CD4-positive, alpha-beta T cell (primary cell): ENCODE results near the gene CEP295NL. TPM values are rescaled to one million over a fixed set of nuclear protein-coding genes. Genes with fewer than 3 reads are reported as not detected.

Source experiments
- ATAC-seq: fragments of 200-7000 bp; cut with Tn5 transposase; one replicate; pipeline ENCODE4 v1.10.0; 2022; ENCODE audit warnings: mild to moderate bottlenecking; ENCODE audit not compliant: poor library complexity
- CTCF ChIA-PET: fragments of 350-600 bp; sonication (Branson Sonifier 250); formaldehyde crosslinking; loops from one replicate; lab custom pipeline; 2021; ENCODE audit warnings: antibody characterized with exemption, inconsistent platforms; lab: Charles Lee
- POLR2A ChIA-PET: fragments of 350-600 bp; sonication (Branson Sonifier 250); formaldehyde crosslinking; loops from one replicate; lab custom pipeline; 2021; ENCODE audit warnings: antibody characterized with exemption, inconsistent platforms; lab: Charles Lee
- DNase-seq, 14 experiments: peaks; one replicate each; pipeline ENCODE4 v3.0.0-alpha.2; 2013 to 2020; ENCODE audit warnings: mixed read lengths in 2 of 14
- H3K27ac ChIP-seq, 2 donors: one replicate each; pipeline versions ENCODE4 v1.5.1 to v1.7.0; 2013; ENCODE audit warnings: low read length in 2 of 2, low read depth in 1 of 2, mild to moderate bottlenecking in 1 of 2
- H3K27me3 ChIP-seq, 2 experiments: 1 replicate in 1 of 2; 2 replicates in 1 of 2; pipeline versions ENCODE4 v1.6.1 to v1.7.0; 2013; ENCODE audit warnings: low read length in 2 of 2, control low read depth in 1 of 2, mild to moderate bottlenecking in 1 of 2, moderate library complexity in 1 of 2; ENCODE audit not compliant: insufficient read depth in 2 of 2, control insufficient read depth in 1 of 2
- H3K36me3 ChIP-seq: one replicate; pipeline ENCODE4 v1.6.1; 2013; ENCODE audit warnings: low read length, control low read depth; ENCODE audit not compliant: insufficient read depth
- H3K4me1 ChIP-seq: one replicate; pipeline ENCODE4 v1.6.1; 2013; ENCODE audit warnings: low read length, control low read depth; ENCODE audit not compliant: insufficient read depth
- H3K4me3 ChIP-seq: one replicate; pipeline ENCODE4 v1.5.1; 2013; ENCODE audit warnings: mild to moderate bottlenecking, low read length, moderate library complexity
- H3K9me3 ChIP-seq, 2 experiments: 1 replicate in 1 of 2; 2 replicates in 1 of 2; pipeline versions ENCODE4 v1.6.1 to v1.7.0; 2013; ENCODE audit warnings: low read length in 2 of 2, mild to moderate bottlenecking in 2 of 2, control low read depth in 1 of 2, moderate library complexity in 1 of 2; ENCODE audit not compliant: control insufficient read depth in 1 of 2, insufficient read depth in 1 of 2
- H3K27ac Mint-ChIP-seq: one replicate; pipeline ENCODE4 v1.8.0; 2020; ENCODE audit warnings: mixed read lengths
- H3K27me3 Mint-ChIP-seq: one replicate; pipeline ENCODE4 v1.8.0; 2021; ENCODE audit warnings: mixed read lengths
- H3K36me3 Mint-ChIP-seq: one replicate; pipeline ENCODE4 v1.8.0; 2021; ENCODE audit warnings: low read depth, mixed read lengths
- H3K4me1 Mint-ChIP-seq: one replicate; pipeline ENCODE4 v1.8.0; 2021; ENCODE audit warnings: low read depth, mixed read lengths
- H3K4me3 Mint-ChIP-seq: one replicate; pipeline ENCODE4 v1.8.0; 2020; ENCODE audit warnings: mild to moderate bottlenecking, mixed read lengths
- H3K9me3 Mint-ChIP-seq: one replicate; pipeline ENCODE4 v1.8.0; 2020; ENCODE audit warnings: mixed read lengths
- intact Hi-C, 2 experiments: fragments of 100-400 bp; cut with DNase I in 1 of 2; cut with micrococcal nuclease in 1 of 2; formaldehyde crosslinking; loops; one replicate each; pipeline versions ENCODE4 v1.15.1 to v1.9.0; 2023 to 2025; cut with DNase I, micrococcal nuclease
- total RNA-seq, 174 experiments: library from RNA in 2 of 174; stranded (reverse) in 2 of 174; gene quantifications; one replicate each; pipeline ENCODE4 v1.2.3 and lab custom pipeline; 2021 to 2026
- TF ChIP-seq, protein P1 (sequence below): fragments of 200-600 bp; IDR thresholded peaks from one replicate; pipeline ENCODE4 v1.8.0; 2022; ENCODE audit warnings: antibody characterized with exemption, mild to moderate bottlenecking

Gene CEP295NL
- total RNA-seq, 2 experiments from 2014 or later, result 2.6 to 2.7 TPM

DNA sequence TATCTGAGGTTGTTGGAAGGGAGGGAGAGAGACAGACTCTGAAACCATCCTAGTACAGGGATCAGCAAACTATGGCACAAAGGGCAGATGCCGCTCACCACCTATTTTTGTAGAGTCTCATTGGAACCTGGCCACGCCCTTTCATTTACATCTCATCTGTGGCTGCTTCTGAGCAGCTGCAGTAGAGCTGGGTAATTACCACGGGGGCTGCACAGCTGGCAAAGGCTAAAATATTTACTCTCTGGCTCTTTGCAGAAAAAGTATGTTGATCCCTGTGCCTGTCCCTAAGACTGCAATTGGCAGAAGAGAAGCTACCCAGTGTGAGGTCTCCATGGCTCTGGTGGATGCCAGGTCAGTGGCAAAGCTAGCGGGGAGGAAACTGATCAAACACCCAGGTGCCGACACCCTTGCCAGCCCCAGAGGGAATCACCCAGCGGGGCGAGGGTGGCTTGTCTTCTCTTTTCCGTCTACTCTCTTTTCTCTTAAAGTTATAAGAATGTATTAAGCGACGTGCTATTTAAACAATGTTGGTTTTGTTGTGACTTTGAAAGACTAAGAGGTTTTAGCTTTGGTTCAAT lies 14.0 kb downstream of the CEP295NL start:
- Histone ChIP-seq H3K27me3 (no peaks in the 10 kb centered on the region), H3K4me3 (peak overlapping the region; percentile 5), H3K4me1 (peaks cover 46% of the 10 kb centered on the region), H3K9me3 (no peaks in the 10 kb centered on the region), H3K27ac (peak overlapping the region; percentile 35 to 45), H3K36me3 (no peaks in the 10 kb centered on the region)
- no peak for ATAC-seq
- ChIA-PET CTCF (no interaction called here), POLR2A (interaction anchor here (0.7 to 2.3 kb wide), 2 partner anchors 27 to 36 kb away, joined by 3 to 7 read pairs; partner anchors contain the start of gene TIMP2)
- Mint-ChIP-seq H3K4me1 (peaks cover 50% of the 10 kb centered on the region), H3K27me3 (no peaks in the 10 kb centered on the region), H3K27ac (peak overlapping the region; percentile 83), H3K4me3 (peak overlapping the region; percentile 31), H3K36me3 (no peaks in the 10 kb centered on the region), H3K9me3 (no peaks in the 10 kb centered on the region)
- TF ChIP-seq, protein P1, sequence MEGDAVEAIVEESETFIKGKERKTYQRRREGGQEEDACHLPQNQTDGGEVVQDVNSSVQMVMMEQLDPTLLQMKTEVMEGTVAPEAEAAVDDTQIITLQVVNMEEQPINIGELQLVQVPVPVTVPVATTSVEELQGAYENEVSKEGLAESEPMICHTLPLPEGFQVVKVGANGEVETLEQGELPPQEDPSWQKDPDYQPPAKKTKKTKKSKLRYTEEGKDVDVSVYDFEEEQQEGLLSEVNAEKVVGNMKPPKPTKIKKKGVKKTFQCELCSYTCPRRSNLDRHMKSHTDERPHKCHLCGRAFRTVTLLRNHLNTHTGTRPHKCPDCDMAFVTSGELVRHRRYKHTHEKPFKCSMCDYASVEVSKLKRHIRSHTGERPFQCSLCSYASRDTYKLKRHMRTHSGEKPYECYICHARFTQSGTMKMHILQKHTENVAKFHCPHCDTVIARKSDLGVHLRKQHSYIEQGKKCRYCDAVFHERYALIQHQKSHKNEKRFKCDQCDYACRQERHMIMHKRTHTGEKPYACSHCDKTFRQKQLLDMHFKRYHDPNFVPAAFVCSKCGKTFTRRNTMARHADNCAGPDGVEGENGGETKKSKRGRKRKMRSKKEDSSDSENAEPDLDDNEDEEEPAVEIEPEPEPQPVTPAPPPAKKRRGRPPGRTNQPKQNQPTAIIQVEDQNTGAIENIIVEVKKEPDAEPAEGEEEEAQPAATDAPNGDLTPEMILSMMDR, result no peak
- no peak for DNase-seq
- intact Hi-C loops, result loop anchor here in 1 of 2 experiments (5.0 kb wide), 1 partner anchor 33 kb away; no protein-coding TSS in a partner anchor

DNA sequence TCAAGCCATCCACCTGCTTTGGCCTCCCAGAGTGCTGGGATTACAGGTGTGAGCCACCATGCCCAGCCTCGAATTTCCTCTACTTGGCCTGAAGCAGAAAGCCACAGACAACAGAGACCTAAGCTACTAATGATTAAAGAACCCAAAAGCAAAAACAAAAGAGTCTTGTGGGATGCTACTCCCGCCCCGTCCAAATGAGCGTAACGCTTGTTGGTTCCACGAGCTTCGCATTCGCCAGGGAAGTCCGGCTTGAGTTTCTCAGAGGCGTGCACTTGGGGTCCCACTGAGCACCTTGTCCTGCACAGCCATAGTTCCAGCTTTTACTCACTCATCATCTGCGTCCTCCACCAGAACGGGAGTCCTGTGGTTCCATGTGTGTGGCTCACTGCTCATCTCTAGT lies 16.0 kb downstream of the CEP295NL start:
- peak overlapping the region; percentile 49 for H3K27ac Mint-ChIP-seq
- TF ChIP-seq, protein P1, result no peak
- Histone ChIP-seq H3K27ac (no peak overlapping the region), H3K9me3 (no peaks in the 10 kb centered on the region), H3K36me3 (no peaks in the 10 kb centered on the region), H3K4me3 (no peak overlapping the region), H3K27me3 (peaks cover 0 to 4% of the 10 kb centered on the region in 2 experiments), H3K4me1 (peaks cover 52% of the 10 kb centered on the region)
- H3K27me3 Mint-ChIP-seq, result no peaks in the 10 kb centered on the region
- no peaks in the 10 kb centered on the region for H3K9me3 Mint-ChIP-seq
- H3K4me3 Mint-ChIP-seq, result no peak overlapping the region
- DNase-seq (no peak), ATAC-seq (no peak)
- no peaks in the 10 kb centered on the region for H3K36me3 Mint-ChIP-seq
- intact Hi-C loops, result loop anchor here in 1 of 2 experiments (5.0 kb wide), 1 partner anchor 35 kb away; no protein-coding TSS in a partner anchor
- H3K4me1 Mint-ChIP-seq, result peaks cover 54% of the 10 kb centered on the region
- CTCF ChIA-PET, result no interaction called here
- POLR2A ChIA-PET, result no interaction called here

GRCh38 chr17:78885956-78886355 lies 17.0 kb downstream of the CEP295NL start:
- no peak overlapping the region for H3K4me3 ChIP-seq
- Mint-ChIP-seq H3K27me3 (no peaks in the 10 kb centered on the region), H3K4me3 (no peak overlapping the region), H3K36me3 (no peaks in the 10 kb centered on the region), H3K9me3 (no peaks in the 10 kb centered on the region), H3K27ac (no peak overlapping the region), H3K4me1 (peaks cover 44% of the 10 kb centered on the region)
- CTCF ChIA-PET, result no interaction called here
- no peak overlapping the region for H3K27ac ChIP-seq
- no peaks in the 10 kb centered on the region for H3K9me3 ChIP-seq
- peaks cover 42% of the 10 kb centered on the region for H3K4me1 ChIP-seq
- ATAC-seq (no peak), DNase-seq (no peak)
- intact Hi-C loops, result loop anchor here in 1 of 2 experiments (5.0 kb wide), 1 partner anchor 36 kb away; no protein-coding TSS in a partner anchor
- H3K27me3 ChIP-seq, result peaks cover 0 to 4% of the 10 kb centered on the region in 2 experiments
- no peaks in the 10 kb centered on the region for H3K36me3 ChIP-seq
- POLR2A ChIA-PET, result no interaction called here
- TF ChIP-seq, protein P1, result no peak
